Activated naive CD4-positive, alpha-beta T cell treated with Interleukin-2 at 50 U/mL for 16 hours (primary cell): ENCODE measurements around the gene COL24A1.
"Not testable (repeated sequence)": the region's sequence is repeated elsewhere in the genome, so short reads cannot be mapped to it uniquely, and the experiment has no call there.

Experiments used
- DNase-seq: peaks from one replicate; pipeline ENCODE4 v3.0.0-alpha.2; 2020

COL24A1 gene

GRCh38 chr1:85748120-85748519 is 408.5 kb downstream of the COL24A1 start:
- no peak for DNase-seq

- no peak for DNase-seq
Measured at GRCh38 chr1:85746777-85747176, 409.8 kb downstream of the COL24A1 start.

GRCh38 chr1:85743814-85744213 is 412.8 kb downstream of the COL24A1 start:
- no peak for DNase-seq

GRCh38 chr1:85734931-85735330 is 421.6 kb downstream of the COL24A1 start:
- no peak for DNase-seq

GRCh38 chr1:85718678-85719340 is 437.8 kb downstream of the COL24A1 start:
- DNase-seq: no peak

- DNase-seq: not testable (repeated sequence)
Measured at GRCh38 chr1:85714418-85715114, 442.0 kb downstream of the COL24A1 start.

GRCh38 chr1:85708829-85709227 is 447.7 kb downstream of the COL24A1 start:
- DNase-seq: no peak

- peak; percentile 87 for DNase-seq
Measured at GRCh38 chr1:85707990-85708828, 448.4 kb downstream of the COL24A1 start, which contains the start of gene ZNHIT6. Gene ZNHIT6, minus strand, starts transcription at chr1:85708433. Its CDS starts 149 bp downstream, at chr1:85708284.

GRCh38 chr1:85707267-85707989 is 449.1 kb downstream of the COL24A1 start:
- no peak for DNase-seq

- DNase-seq: no peak
Measured at GRCh38 chr1:85705940-85706339, 450.6 kb downstream of the COL24A1 start.

GRCh38 chr1:85700422-85700821 is 456.1 kb downstream of the COL24A1 start:
- DNase-seq: no peak

GRCh38 chr1:85697895-85698294 is 458.7 kb downstream of the COL24A1 start:
- no peak for DNase-seq

- no peak for DNase-seq
Measured at GRCh38 chr1:85692730-85693314, 463.8 kb downstream of the COL24A1 start.

- no peak for DNase-seq
Measured at GRCh38 chr1:85689775-85690404, 466.7 kb downstream of the COL24A1 start.

GRCh38 chr1:85683292-85684025 is 473.1 kb downstream of the COL24A1 start:
- no peak for DNase-seq

GRCh38 chr1:85681087-85681486 is 475.5 kb downstream of the COL24A1 start:
- DNase-seq: no peak
